Duodenal mucosa (tissue), 2 donors: ENCODE data around the gene TMEM44.

Source experiments
- H3K27ac ChIP-seq: one replicate; pipeline ENCODE4 v1.7.0; 2013; ENCODE audit warnings: low read depth, low read length
- H3K27me3 ChIP-seq, 2 donors: one replicate each; pipeline ENCODE4 v1.7.0; 2013; ENCODE audit warnings: low read length in 2 of 2, control low read depth in 1 of 2; ENCODE audit not compliant: insufficient read depth in 2 of 2, control insufficient read depth in 1 of 2
- H3K36me3 ChIP-seq, 2 donors: one replicate each; pipeline ENCODE4 v1.7.0; 2013; ENCODE audit warnings: low read length in 2 of 2, control low read depth in 1 of 2; ENCODE audit not compliant: insufficient read depth in 2 of 2, control insufficient read depth in 1 of 2
- H3K4me1 ChIP-seq, 2 donors: one replicate each; pipeline ENCODE4 v1.7.0; 2013; ENCODE audit warnings: low read length in 2 of 2, control low read depth in 1 of 2; ENCODE audit not compliant: insufficient read depth in 2 of 2, control insufficient read depth in 1 of 2
- H3K4me3 ChIP-seq, 2 donors: one replicate each; pipeline ENCODE4 v1.7.0; 2013; ENCODE audit warnings: low read length in 2 of 2, low read depth in 1 of 2
- H3K9ac ChIP-seq, 2 donors: one replicate each; pipeline ENCODE4 v1.7.0; 2013; ENCODE audit warnings: low read length in 2 of 2, low read depth in 1 of 2
- H3K9me3 ChIP-seq, 2 donors: one replicate each; pipeline ENCODE4 v1.7.0; 2013; ENCODE audit warnings: low read length in 2 of 2, control low read depth in 1 of 2; ENCODE audit not compliant: control insufficient read depth in 1 of 2

TMEM44 gene, protein sequence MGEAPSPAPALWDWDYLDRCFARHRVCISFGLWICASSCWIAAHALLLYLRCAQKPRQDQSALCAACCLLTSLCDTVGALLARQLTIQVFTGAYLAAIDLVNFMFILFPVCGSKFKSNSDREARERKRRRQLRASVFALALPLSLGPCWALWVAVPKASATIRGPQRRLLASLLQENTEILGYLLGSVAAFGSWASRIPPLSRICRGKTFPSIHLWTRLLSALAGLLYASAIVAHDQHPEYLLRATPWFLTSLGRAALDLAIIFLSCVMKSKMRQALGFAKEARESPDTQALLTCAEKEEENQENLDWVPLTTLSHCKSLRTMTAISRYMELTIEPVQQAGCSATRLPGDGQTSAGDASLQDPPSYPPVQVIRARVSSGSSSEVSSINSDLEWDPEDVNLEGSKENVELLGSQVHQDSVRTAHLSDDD

DNA sequence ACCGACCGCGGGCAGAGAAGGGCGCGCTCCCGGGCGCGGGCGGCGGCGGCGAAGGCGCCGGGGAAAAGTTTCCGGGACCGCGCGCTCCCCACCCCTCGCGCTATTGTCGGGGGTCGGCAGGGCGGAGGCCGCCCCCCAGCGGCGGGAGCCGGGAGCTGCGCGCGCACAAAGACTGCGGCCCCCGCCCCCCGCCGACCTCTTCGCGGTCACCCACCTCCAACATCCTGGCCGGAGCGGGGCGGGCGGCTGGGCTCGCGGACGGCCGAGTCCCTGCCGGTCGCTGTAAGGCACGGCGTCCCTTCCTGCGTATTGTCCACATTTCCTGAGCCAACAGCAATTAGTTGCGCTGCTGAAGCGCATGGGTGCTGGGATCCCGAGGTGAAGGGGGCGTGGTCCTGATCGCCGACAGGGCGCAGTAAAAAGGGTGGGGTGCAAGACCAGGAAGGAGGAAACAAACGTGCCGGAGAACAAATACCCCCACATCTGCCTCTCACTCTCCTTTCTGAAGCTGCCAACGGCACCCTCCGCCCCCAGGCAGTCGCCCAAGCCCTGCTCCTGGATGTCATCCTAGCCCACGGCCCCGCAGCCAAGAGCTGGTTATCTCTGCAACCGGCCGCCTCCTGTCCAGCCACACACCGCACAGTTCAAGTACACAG is at the start of gene TMEM44:
TSS of gene TMEM44 (minus strand) at position 71 of the 656 bp plus-strand sequence. CDS start 204 bp downstream, outside the sequence.
- peak within 1 kb of the TSS; percentile 81 to 82 for H3K4me3 ChIP-seq
- no peaks in the 10 kb centered on the region for H3K27me3 ChIP-seq
- peak within 1 kb of the TSS; percentile 60 to 65 for H3K9ac ChIP-seq
- H3K9me3 ChIP-seq = no peaks in the 10 kb centered on the region
- H3K36me3 ChIP-seq = peaks cover 0 to 4% of the 10 kb centered on the region in 2 donors
- H3K27ac ChIP-seq = peak within 1 kb of the TSS; percentile 63
- H3K4me1 ChIP-seq = peaks cover 0 to 7% of the 10 kb centered on the region in 2 donors

DNA sequence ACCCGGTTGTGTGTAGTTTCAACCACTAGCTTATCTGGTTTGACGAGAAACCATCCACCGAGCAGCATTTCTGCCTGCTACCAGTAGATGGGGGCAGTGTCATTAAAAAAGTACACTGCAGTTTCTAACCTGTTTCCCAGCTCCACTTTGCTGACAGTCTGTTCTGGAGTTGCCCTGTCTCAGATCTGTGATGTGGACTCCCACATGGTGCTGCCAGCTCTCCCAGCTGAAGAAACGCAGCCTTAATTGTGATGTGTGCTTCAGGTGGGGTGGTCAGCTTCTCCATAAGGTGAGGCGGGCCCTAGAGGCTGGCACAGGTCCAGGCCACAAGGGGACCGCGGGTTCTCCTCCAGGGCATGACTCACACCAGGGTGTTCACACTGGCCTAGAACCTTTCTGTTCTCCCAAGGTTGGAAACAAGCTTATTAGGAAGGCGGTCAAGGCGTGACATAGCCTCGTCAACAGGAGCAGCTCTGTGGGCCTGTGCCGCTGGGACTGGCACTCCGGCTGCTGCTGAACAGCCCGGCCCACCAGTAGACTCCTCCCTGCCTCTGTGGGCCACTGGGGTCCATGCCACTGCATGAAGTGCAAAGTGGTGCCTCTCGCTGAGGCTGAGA is 49.6 kb upstream of the TMEM44 start:
- Histone ChIP-seq H3K36me3 (no peaks in the 10 kb centered on the region), H3K4me1 (peaks cover 20 to 35% of the 10 kb centered on the region in 2 donors), H3K9ac (peak overlapping the region in 1 of 2 donors; percentile 47), H3K9me3 (no peaks in the 10 kb centered on the region), H3K4me3 (peak overlapping the region in 1 of 2 donors; percentile 19), H3K27ac (no peak overlapping the region), H3K27me3 (peaks cover 13 to 14% of the 10 kb centered on the region in 2 donors)

DNA sequence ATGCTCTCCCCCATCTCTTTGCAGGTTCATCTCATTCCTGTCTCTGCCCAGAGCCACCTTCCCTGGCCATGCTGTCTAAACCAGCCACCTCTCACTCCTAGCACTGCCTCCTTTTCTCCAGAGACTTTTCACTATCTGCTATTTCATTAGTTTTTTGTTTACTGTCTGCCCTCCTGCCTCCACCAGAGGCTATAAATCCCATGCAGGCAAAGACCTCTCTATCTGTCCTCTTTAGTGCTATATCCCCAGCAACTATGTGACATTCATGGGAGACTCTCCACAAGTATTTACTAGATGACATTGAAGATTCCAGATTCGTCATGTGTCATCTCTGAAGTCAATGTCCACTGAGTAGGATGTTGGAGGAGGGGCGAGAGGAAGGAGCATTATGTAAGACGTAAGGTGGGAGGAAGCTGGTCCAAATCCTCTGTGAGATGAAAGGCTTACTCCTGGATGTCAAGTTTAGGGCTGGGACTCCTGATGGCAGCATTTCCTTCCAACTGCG is 49.0 kb upstream of the TMEM44 start:
- H3K27ac ChIP-seq = no peak overlapping the region
- no peak overlapping the region for H3K9ac ChIP-seq

GRCh38 chr3:194680888-194681615 is 47.8 kb upstream of the TMEM44 start:
- Histone ChIP-seq H3K4me1 (peaks cover 15 to 19% of the 10 kb centered on the region in 2 donors), H3K9me3 (no peaks in the 10 kb centered on the region), H3K9ac (no peak overlapping the region), H3K27me3 (peaks cover under 1 to 13% of the 10 kb centered on the region in 2 donors), H3K27ac (no peak overlapping the region), H3K36me3 (no peaks in the 10 kb centered on the region), H3K4me3 (no peak overlapping the region)

More for the DNA sequence above, 49.0 kb upstream of the TMEM44 start:
- Histone ChIP-seq H3K36me3 (no peaks in the 10 kb centered on the region), H3K4me1 (peaks cover 20 to 29% of the 10 kb centered on the region in 2 donors), H3K4me3 (no peak overlapping the region), H3K9me3 (no peaks in the 10 kb centered on the region), H3K27me3 (peaks cover 10 to 13% of the 10 kb centered on the region in 2 donors)

DNA sequence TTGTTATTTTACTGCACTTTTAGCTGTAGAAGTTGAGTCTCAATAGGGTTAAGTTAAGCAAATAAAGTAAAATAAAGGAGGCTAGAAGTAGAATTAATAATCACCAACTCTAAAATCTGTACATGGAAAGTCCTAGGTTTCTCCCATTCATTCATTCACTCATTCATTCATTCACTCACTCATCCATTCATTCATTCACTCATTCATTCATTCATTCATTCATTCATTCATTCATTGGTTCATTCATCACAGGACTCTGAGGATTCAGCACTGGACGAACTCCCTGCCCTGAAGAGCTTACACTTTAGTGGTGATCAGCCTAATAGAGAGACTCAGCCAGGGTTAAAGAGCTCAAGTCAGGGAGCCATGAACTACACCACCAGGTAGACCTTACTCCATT is 43.3 kb upstream of the TMEM44 start:
- no peak overlapping the region for H3K4me3 ChIP-seq
- H3K27me3 ChIP-seq = no peaks in the 10 kb centered on the region
- no peak overlapping the region for H3K27ac ChIP-seq
- H3K36me3 ChIP-seq = no peaks in the 10 kb centered on the region
- H3K9me3 ChIP-seq = no peaks in the 10 kb centered on the region
- H3K4me1 ChIP-seq = peaks cover 0 to 4% of the 10 kb centered on the region in 2 donors
- H3K9ac ChIP-seq = no peak overlapping the region

DNA sequence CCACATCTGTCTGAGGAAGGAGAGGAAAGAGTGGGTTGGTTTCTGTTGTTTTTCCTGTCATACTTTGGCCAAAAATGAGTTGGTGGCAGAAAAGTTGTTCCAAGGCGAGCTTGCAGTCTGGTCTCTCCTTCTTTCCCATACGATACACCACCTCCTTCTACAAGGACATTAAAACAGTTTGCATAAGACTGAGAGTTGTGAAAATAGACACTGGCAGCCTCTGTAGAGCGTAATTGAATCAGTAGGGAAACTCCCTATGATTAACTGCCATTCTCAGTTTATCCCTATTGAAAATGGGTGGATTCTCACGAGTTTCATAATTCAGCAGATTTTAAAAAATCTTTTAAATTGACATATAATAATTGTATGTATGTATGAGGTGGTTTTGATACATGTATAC is 42.5 kb upstream of the TMEM44 start:
- Histone ChIP-seq H3K9ac (no peak overlapping the region), H3K4me1 (peaks cover 7 to 11% of the 10 kb centered on the region in 2 donors), H3K27ac (no peak overlapping the region), H3K27me3 (no peaks in the 10 kb centered on the region), H3K4me3 (no peak overlapping the region), H3K9me3 (no peaks in the 10 kb centered on the region), H3K36me3 (no peaks in the 10 kb centered on the region)

- H3K27ac ChIP-seq = no peak overlapping the region
- H3K36me3 ChIP-seq = no peaks in the 10 kb centered on the region
- H3K4me3 ChIP-seq = no peak overlapping the region
- H3K9me3 ChIP-seq = no peaks in the 10 kb centered on the region
- H3K9ac ChIP-seq = no peak overlapping the region
- H3K4me1 ChIP-seq = peaks cover 9 to 12% of the 10 kb centered on the region in 2 donors
- H3K27me3 ChIP-seq = no peaks in the 10 kb centered on the region
Observed at GRCh38 chr3:194675081-194675640, 41.9 kb upstream of the TMEM44 start.

GRCh38 chr3:194673761-194674160 is 40.5 kb upstream of the TMEM44 start:
- H3K36me3 ChIP-seq = peaks cover 0 to 12% of the 10 kb centered on the region in 2 donors
- H3K4me1 ChIP-seq = peaks cover 9 to 12% of the 10 kb centered on the region in 2 donors
- no peak overlapping the region for H3K4me3 ChIP-seq
- no peaks in the 10 kb centered on the region for H3K9me3 ChIP-seq
- no peak overlapping the region for H3K27ac ChIP-seq
- H3K9ac ChIP-seq = no peak overlapping the region
- H3K27me3 ChIP-seq = no peaks in the 10 kb centered on the region

DNA sequence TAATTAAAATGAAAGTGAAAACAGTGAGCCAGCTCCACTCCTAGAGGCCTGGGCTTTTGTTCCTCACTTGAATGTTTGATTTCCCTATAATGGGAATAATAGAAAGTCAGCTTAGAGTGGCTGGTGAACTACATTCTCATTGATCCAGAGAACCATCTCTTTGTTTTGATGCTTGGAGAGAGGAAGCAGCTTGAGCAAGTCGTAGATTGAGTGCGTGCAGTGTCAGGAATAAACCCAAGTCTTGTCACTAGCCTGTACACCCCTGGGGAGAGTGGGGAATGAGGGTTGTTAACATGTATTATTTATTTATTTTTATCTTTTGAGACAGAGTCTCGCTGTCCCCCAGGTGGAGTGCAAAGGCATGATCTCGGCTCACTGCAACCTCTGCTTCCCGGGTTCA is 39.7 kb upstream of the TMEM44 start:
- H3K36me3 ChIP-seq = peaks cover 0 to 18% of the 10 kb centered on the region in 2 donors
- peak overlapping the region; percentile 69 to 77 for H3K9ac ChIP-seq
- no peaks in the 10 kb centered on the region for H3K27me3 ChIP-seq
- peaks cover 9 to 12% of the 10 kb centered on the region in 2 donors for H3K4me1 ChIP-seq
- peak overlapping the region; percentile 99 to 100 for H3K4me3 ChIP-seq
- no peaks in the 10 kb centered on the region for H3K9me3 ChIP-seq
- peak overlapping the region; percentile 86 for H3K27ac ChIP-seq
